ENCODE data around the gene TMC6. TPM values are rescaled to one million over a fixed set of nuclear protein-coding genes. Genes with fewer than 3 reads are reported as not detected.
A peak's percentile ranks its signal among the peaks of the same experiment; 100 is the strongest.
"Not testable (repeated sequence)": the region's sequence is repeated elsewhere in the genome, so short reads cannot be mapped to it uniquely, and the experiment has no call there.

TMC6 gene
- total RNA-seq, 5 donors from 2014 or later (not counting 1 experiment from before 2014, with no cell fraction given), result 616 to 847 (median 698) TPM

- peak in 4 of 35 experiments; percentile 14 to 47 (median 21) for DNase-seq
- Histone ChIP-seq H3K27ac (ENCODE audit: low read length) (peak overlapping the region; percentile 54), H3K4me3 (ENCODE audit: control insufficient read depth in 1 of 2, extremely low read depth in 1 of 2, low read length in 1 of 2) (no peak overlapping the region), H3K27me3 (replicated peaks in 1 of 2; ENCODE audit: control insufficient read depth in 2 of 2, extremely low read depth in 1 of 2, insufficient read depth in 2 of 2, low read length in 1 of 2) (no peaks in the 10 kb centered on the region), H3K36me3 (ENCODE audit: control insufficient read depth in 2 of 2, extremely low read depth in 1 of 2, insufficient read depth in 1 of 2, low read length in 1 of 2) (peaks cover 8 to 14% of the 10 kb centered on the region in 2 donors), H3K4me1 (ENCODE audit: control insufficient read depth in 1 of 2, extremely low read depth in 1 of 2, insufficient read depth in 2 of 2, low read length in 2 of 2) (peaks cover 17 to 72% of the 10 kb centered on the region in 2 experiments), H3K9me3 (no peaks in the 10 kb centered on the region)
- Mint-ChIP-seq H3K4me1 (peaks cover 50 to 68% (median 67%) of the 10 kb centered on the region in 3 donors), H3K9me3 (no peaks in the 10 kb centered on the region), H3K4me3 (peak overlapping the region in 2 of 3 donors; percentile 0 to 66), H3K27me3 (no peaks in the 10 kb centered on the region), H3K36me3 (peaks cover 4% of the 10 kb centered on the region), H3K27ac (peak overlapping the region; percentile 90 to 91)
- WGBS (ENCODE audit: insufficient coverage), result 90% methylated on average over 6 of the region's 11 CpGs
- peak; percentile 33 to 48 (median 40) for ATAC-seq (replicated peaks in 1 of 4)
- POLR2A ChIA-PET, result no interaction called here
- CTCF ChIA-PET, result no interaction called here
Measured at GRCh38 chr17:78173097-78173715, 44.7 kb upstream of the TMC6 start.

GRCh38 chr17:78172249-78173051, 43.9 kb upstream of the TMC6 start:
- 83% methylated on average over 8 of the region's 19 CpGs for WGBS (ENCODE audit: insufficient coverage)
- Mint-ChIP-seq H3K4me3 (peak overlapping the region in 1 of 3 donors; percentile 66), H3K27me3 (no peaks in the 10 kb centered on the region), H3K27ac (peak overlapping the region; percentile 90 to 91), H3K36me3 (peaks cover 4% of the 10 kb centered on the region), H3K4me1 (peaks cover 50 to 68% (median 67%) of the 10 kb centered on the region in 3 donors), H3K9me3 (no peaks in the 10 kb centered on the region)
- no peak for ATAC-seq (replicated peaks in 1 of 4)
- Histone ChIP-seq H3K4me3 (ENCODE audit: control insufficient read depth in 1 of 2, extremely low read depth in 1 of 2, low read length in 1 of 2) (no peak overlapping the region), H3K4me1 (ENCODE audit: control insufficient read depth in 1 of 2, extremely low read depth in 1 of 2, insufficient read depth in 2 of 2, low read length in 2 of 2) (peaks cover 17 to 77% of the 10 kb centered on the region in 2 experiments), H3K9me3 (no peaks in the 10 kb centered on the region), H3K27ac (ENCODE audit: low read length) (peak overlapping the region; percentile 54), H3K27me3 (replicated peaks in 1 of 2; ENCODE audit: control insufficient read depth in 2 of 2, extremely low read depth in 1 of 2, insufficient read depth in 2 of 2, low read length in 1 of 2) (no peaks in the 10 kb centered on the region), H3K36me3 (ENCODE audit: control insufficient read depth in 2 of 2, extremely low read depth in 1 of 2, insufficient read depth in 1 of 2, low read length in 1 of 2) (peaks cover 8 to 14% of the 10 kb centered on the region in 2 donors)
- peak in 1 of 35 experiments; percentile 23 for DNase-seq
- POLR2A ChIA-PET, result no interaction called here
- CTCF ChIA-PET, result no interaction called here

GRCh38 chr17:78171591-78172248, 43.2 kb upstream of the TMC6 start:
- POLR2A ChIA-PET; H3K27me3 ChIP-seq (replicated peaks in 1 of 2; ENCODE audit: control insufficient read depth in 2 of 2, extremely low read depth in 1 of 2, insufficient read depth in 2 of 2, low read length in 1 of 2); ATAC-seq (replicated peaks in 1 of 4); H3K4me3 ChIP-seq (ENCODE audit: control insufficient read depth in 1 of 2, extremely low read depth in 1 of 2, low read length in 1 of 2); H3K9me3 ChIP-seq; DNase-seq; H3K36me3 Mint-ChIP-seq; H3K9me3 Mint-ChIP-seq; H3K27me3 Mint-ChIP-seq; H3K27ac ChIP-seq (ENCODE audit: low read length); CTCF ChIA-PET: not testable (repeated sequence)
- Histone ChIP-seq H3K36me3 (ENCODE audit: control insufficient read depth in 2 of 2, extremely low read depth in 1 of 2, insufficient read depth in 1 of 2, low read length in 1 of 2) (peaks cover 8 to 14% of the 10 kb centered on the region in 2 donors), H3K4me1 (ENCODE audit: control insufficient read depth in 1 of 2, extremely low read depth in 1 of 2, insufficient read depth in 2 of 2, low read length in 2 of 2) (peaks cover 17 to 73% of the 10 kb centered on the region in 2 experiments)
- 96% methylated on average over 8 of the region's 19 CpGs for WGBS (ENCODE audit: insufficient coverage)
- Mint-ChIP-seq H3K4me1 (peaks cover 45 to 65% (median 63%) of the 10 kb centered on the region in 3 donors), H3K4me3 (peak overlapping the region in 2 of 3 donors; percentile 21 to 66), H3K27ac (peak overlapping the region; percentile 90 to 91)

GRCh38 chr17:78170692-78171590, 42.4 kb upstream of the TMC6 start:
- H3K27ac ChIP-seq (ENCODE audit: low read length), result no peak overlapping the region
- DNase-seq (no peak), ATAC-seq (replicated peaks in 1 of 4) (no peak)
- Mint-ChIP-seq H3K36me3 (peaks cover 4% of the 10 kb centered on the region), H3K9me3 (no peaks in the 10 kb centered on the region), H3K27ac (peak overlapping the region; percentile 28 to 82), H3K4me3 (peak overlapping the region; percentile 50 to 68 (median 66)), H3K4me1 (peaks cover 37 to 58% (median 55%) of the 10 kb centered on the region in 3 donors), H3K27me3 (no peaks in the 10 kb centered on the region)
- H3K36me3 ChIP-seq (ENCODE audit: control insufficient read depth in 2 of 2, extremely low read depth in 1 of 2, insufficient read depth in 1 of 2, low read length in 1 of 2), result peaks cover 8 to 14% of the 10 kb centered on the region in 2 donors
- no peak overlapping the region for H3K4me3 ChIP-seq (ENCODE audit: control insufficient read depth in 1 of 2, extremely low read depth in 1 of 2, low read length in 1 of 2)
- H3K9me3 ChIP-seq, result no peaks in the 10 kb centered on the region
- POLR2A ChIA-PET, result no interaction called here
- WGBS (ENCODE audit: insufficient coverage), result 89% methylated on average over 27 of the region's 31 CpGs
- CTCF ChIA-PET, result no interaction called here
- no peaks in the 10 kb centered on the region for H3K27me3 ChIP-seq (replicated peaks in 1 of 2; ENCODE audit: control insufficient read depth in 2 of 2, extremely low read depth in 1 of 2, insufficient read depth in 2 of 2, low read length in 1 of 2)
- peaks cover 14 to 66% of the 10 kb centered on the region in 2 experiments for H3K4me1 ChIP-seq (ENCODE audit: control insufficient read depth in 1 of 2, extremely low read depth in 1 of 2, insufficient read depth in 2 of 2, low read length in 2 of 2)

GRCh38 chr17:78168903-78169793, 40.6 kb upstream of the TMC6 start:
- no peaks in the 10 kb centered on the region for H3K9me3 ChIP-seq
- Mint-ChIP-seq H3K27ac (peak overlapping the region; percentile 79 to 82), H3K4me1 (peaks cover 28 to 47% (median 46%) of the 10 kb centered on the region in 3 donors), H3K9me3 (no peaks in the 10 kb centered on the region), H3K27me3 (no peaks in the 10 kb centered on the region), H3K36me3 (peaks cover 4% of the 10 kb centered on the region), H3K4me3 (peak overlapping the region; percentile 66 to 70 (median 68))
- CTCF ChIA-PET, result no interaction called here
- peaks cover 14 to 58% of the 10 kb centered on the region in 2 experiments for H3K4me1 ChIP-seq (ENCODE audit: control insufficient read depth in 1 of 2, extremely low read depth in 1 of 2, insufficient read depth in 2 of 2, low read length in 2 of 2)
- DNase-seq (peak in 32 of 35 experiments; percentile 28 to 83 (median 46)), ATAC-seq (replicated peaks in 1 of 4) (peak; percentile 20 to 71 (median 26))
- H3K4me3 ChIP-seq (ENCODE audit: control insufficient read depth in 1 of 2, extremely low read depth in 1 of 2, low read length in 1 of 2), result peak overlapping the region; percentile 38 to 58
- 25% methylated on average over 17 of the region's 38 CpGs for WGBS (ENCODE audit: insufficient coverage)
- H3K27me3 ChIP-seq (replicated peaks in 1 of 2; ENCODE audit: control insufficient read depth in 2 of 2, extremely low read depth in 1 of 2, insufficient read depth in 2 of 2, low read length in 1 of 2), result peaks cover 0 to 3% of the 10 kb centered on the region in 2 experiments
- H3K27ac ChIP-seq (ENCODE audit: low read length), result peak overlapping the region; percentile 72
- POLR2A ChIA-PET, result no interaction called here
- peaks cover 5 to 14% of the 10 kb centered on the region in 2 donors for H3K36me3 ChIP-seq (ENCODE audit: control insufficient read depth in 2 of 2, extremely low read depth in 1 of 2, insufficient read depth in 1 of 2, low read length in 1 of 2)

Measured in T-cell (primary cell).